Measurements from ENCODE around the gene DNAH17.
"Not testable (repeated sequence)": the region's sequence is repeated elsewhere in the genome, so short reads cannot be mapped to it uniquely, and the experiment has no call there.

The DNAH17 gene

DNA sequence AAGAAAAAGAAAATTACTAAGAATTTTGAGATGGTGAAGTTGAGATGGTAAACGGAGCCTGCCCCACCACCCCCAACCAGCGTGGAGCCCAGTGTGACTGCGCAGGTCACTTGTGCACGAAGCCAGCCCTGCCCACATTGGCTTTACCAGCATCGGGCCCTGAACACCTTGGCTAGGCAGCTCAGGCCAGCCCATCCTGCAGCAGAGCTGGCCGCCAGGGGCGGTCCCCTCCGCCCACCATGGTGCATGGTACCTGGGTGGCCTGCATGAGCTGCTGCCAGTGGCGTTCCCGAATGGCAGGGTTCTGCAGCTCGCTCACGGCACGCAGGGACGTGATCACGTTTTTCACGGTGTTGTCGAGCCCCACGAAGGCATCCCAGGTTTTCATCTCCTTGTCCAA is 62.7 kb downstream of the DNAH17 start:
- no peak for DNase-seq

DNA sequence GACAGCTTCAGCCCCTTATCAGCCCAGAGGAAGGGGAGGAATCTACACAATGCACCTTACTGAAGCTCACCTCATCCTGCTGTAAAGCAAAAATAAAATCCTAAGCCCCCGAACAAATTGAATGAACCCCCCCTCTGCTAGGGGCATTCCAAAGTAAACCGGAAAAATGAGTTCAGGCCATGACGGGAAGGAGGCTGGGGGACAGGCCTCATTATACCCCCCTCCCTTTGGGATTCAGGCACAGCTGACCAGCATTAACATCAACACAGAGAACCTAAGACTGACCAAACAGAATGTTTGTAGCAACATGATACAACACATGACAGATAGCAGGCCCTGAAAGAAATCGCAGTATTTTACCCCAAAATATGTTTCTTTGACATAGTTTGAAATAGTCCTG is 64.2 kb downstream of the DNAH17 start:
- DNase-seq: no peak

DNA sequence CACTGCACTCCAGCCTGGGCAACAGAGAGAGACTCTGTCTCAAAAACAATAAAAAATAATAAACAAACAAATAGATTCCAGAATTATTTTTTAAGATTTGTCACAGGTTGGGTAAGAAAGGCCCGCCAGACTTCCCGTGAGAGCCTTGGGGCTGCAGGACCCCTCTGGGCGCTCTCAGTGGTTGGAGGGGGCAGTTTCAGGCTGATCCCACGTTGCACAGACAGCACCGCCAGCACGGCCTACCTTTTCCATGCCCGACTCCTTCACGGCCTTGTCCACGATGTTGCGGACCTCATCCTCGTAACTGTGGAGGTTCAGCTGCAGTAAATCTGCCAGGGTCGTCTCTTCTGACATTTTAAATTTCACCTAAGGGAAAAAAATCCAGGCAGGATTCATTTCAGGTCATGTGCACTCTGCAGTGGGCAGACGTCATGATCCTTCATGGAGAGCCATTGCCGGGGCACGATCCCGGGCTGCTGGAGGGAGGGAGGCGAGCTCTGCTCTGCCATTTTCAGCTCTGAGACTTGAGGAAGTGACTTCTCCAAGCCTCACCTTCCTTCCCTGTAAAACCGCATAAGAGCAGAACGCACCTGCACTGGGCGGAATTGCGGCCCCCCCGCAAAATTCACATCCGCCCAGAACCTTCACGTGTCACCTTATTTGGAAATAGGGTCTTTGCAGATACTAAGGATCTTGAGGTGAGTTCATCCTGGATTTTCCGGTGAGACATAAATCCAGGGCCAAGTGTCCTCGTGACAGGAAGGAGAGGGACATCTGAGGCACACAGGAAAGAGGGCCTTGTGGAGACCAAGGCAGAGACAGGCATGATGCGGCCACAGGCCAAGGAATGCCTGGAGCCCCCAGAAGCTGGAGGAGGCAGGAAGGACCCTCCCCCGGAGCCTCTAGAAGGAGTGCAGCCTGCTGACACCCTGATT is 66.8 kb downstream of the DNAH17 start:
- DNase-seq: no peak

DNA sequence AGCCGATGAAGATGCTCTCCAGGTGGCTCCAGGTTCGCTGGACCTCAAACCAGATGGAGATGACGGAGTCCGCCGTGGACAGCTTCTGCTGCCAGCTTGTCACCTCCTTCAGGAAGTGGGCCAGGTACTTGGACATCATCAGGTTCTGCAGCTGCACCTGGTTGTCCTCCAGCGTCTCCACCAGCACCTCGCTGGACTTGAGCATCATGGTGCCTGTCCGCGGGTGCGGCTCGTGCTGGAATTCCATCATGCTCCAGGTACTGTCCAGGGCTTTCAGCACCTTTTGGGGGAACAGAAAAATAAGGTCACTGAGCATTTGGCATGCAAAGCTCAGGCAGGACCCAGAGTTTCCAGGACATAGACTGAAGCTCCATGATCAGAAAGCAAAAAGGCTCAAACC is 69.7 kb downstream of the DNAH17 start:
- DNase-seq: no peak

DNA sequence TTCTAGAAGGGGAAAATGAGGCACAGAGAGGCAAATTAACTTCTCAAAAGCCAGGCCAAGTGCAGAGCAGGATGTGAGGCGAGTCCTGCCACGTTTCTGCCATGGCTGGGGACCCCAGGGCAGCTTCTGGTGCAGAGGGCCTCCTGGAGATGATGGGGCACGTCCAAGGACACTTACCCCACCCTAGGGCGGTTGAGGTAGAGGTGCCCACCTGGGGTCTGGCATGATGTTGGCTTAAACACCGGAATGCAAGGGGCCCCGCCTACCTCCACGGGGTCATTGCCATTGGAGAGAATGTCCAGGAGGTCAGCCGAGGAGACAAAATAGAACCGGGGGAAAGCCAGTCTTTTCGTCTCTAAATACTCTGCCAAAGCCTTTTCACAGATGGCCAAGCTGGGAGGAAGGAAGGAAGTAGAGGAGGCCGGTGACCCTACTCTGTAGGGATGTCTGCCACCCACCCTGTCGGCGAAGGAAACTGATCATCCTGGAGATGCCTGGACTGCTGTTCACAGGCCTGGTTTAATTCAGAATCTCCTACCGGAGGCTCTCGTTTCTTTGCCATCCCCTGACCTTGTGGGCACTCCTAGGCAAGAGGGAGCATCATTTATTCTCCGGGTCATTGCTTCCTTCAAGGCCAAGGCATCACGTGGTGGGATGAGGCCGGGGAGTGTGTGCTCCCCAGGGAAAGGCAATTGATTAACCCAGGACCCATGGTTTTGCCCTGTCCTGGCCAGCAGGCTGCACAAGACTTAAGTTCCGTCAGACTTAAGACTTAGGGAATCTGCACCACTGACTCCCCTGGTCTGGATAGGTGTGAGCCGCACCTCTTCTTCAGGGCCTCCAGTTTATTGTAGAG is 70.5 kb downstream of the DNAH17 start:
- DNase-seq: no peak

DNA sequence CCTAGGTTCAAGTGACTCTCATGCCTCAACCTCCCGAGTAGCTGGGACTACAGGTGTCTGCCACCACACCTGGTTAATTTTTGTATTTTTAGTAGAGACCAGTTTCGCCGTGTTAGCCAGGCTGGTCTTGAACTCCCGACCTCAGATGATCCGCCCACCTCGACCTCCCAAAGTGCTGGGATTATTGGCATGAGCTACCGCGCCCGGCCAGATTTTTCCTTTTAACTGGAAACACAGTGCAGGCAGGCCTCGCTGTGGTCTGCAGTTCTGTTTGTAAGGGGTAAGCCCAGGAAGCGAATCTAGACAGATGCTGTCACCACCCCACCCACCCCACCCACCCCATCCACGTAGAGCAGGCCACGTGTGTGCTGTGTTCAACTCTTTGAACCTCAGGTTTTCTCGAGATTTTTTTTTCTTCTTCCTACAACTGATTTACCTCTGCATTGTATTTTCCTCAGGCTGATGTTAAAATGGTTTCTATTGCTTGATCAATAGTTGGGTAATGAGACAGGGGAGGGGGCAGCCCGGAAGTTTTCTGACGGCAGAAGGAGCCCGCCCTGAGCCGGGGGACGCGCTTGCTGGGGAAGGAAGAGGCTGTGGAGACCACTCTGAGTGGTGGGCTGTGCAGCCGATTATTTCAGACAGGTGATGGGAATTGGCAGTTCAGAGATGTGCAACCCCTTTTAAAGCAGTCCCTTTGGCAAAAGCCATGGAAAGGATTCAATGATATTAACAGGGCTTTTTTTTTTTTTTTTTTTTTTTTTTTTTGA is 72.9 kb downstream of the DNAH17 start:
- DNase-seq: no peak

DNA sequence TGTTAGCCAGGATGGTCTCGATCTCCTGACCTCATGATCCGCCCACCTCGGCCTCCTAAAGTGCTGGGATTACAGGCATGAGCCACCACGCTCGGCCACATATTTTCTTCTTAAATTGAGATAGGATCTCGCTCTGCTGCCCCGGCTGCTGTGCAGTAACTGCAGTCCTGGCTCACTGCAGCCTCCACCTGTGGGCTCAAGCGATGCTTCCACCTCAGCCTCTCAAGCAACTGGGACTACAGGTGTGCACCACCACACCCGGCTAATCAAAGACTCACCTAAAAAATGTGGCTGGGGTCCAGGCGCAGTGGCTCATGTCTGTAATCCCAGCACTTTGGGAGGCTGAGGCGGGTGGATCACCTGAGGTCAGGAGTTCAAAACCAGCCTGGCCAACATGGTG is 73.8 kb downstream of the DNAH17 start:
- DNase-seq: not testable (repeated sequence)

DNA sequence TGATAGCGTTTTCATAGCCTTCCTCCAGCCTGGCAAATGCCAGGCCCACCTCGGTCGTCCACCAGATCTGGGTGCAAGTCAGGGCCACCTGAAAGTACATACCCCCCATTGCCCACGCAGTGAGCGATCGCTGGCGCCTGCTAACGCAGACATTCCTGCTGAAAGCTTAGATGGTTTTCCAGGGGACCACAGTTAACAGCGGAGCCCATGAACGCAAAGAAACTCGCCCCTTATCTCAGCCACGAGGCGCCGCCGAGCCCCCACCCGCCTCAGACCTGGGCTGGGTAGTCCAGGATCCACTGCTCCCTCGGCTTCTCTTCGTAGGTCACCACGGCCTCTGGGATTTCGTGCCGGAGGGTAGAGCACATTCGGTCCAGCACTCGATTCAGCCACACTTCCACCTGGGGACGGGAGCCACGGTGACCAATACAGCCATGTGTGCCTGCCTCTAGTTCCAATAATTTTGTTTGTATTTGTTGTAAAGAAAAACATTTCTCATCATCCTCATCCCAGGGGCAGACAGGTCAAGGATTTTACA is 74.5 kb downstream of the DNAH17 start:
- DNase-seq: no peak

DNA sequence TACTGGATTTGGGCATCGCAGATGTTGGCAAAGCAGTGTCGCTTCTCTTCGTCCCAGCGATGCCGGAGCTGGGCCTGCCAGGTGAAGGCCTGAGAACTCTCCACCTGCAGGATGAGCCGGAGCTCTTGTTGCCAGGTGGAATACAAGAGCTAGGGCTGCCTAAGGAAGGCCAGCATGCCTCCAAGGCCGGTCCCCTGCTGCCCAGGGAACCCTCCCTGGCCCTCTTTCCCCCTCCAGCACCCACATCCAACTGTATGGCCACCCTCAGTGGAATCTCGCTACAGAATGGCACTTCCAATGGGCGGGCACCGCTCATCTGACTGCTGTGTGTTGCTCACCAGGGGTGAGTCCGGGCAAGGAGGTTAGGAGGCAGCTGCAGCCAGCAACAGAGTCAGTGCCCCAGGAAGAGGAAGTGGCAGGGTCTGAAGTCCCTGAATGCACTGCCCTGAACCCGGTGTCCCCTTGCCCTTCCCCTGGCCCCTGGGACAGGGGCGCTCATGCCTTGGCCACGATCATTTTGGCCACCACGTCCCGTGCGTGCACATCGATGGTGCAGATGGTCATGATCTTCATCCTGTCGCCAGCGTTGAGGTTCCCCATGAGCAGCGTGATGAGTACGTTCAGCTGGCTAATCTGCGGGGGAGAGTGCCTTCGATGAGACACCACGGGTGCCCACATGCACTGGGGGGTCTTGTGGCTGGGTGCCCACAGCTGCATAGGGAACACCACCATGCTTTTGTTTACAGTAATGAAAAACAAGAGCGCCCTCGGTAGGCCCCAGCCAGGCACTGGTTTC is 75.8 kb downstream of the DNAH17 start:
- no peak for DNase-seq

DNA sequence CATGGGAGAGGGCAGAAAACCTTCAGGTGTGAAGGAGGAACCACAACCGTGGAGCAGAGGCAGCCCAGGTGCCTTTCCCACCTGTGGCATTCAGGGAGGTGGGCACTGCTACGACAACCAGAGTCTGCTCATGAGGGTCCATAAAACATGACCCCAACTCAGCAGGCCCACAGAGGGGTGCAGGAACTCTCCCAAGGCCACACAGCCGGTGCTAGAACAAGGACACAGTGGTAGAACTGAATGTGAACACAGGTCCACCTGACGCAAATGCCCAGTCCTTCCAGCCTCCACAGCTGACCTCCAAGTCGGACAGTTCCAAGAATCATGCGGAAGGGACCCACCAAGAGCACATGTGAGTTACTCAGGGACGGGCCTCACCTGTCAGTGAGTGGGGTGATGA is 76.4 kb downstream of the DNAH17 start:
- DNase-seq: no peak

DNA sequence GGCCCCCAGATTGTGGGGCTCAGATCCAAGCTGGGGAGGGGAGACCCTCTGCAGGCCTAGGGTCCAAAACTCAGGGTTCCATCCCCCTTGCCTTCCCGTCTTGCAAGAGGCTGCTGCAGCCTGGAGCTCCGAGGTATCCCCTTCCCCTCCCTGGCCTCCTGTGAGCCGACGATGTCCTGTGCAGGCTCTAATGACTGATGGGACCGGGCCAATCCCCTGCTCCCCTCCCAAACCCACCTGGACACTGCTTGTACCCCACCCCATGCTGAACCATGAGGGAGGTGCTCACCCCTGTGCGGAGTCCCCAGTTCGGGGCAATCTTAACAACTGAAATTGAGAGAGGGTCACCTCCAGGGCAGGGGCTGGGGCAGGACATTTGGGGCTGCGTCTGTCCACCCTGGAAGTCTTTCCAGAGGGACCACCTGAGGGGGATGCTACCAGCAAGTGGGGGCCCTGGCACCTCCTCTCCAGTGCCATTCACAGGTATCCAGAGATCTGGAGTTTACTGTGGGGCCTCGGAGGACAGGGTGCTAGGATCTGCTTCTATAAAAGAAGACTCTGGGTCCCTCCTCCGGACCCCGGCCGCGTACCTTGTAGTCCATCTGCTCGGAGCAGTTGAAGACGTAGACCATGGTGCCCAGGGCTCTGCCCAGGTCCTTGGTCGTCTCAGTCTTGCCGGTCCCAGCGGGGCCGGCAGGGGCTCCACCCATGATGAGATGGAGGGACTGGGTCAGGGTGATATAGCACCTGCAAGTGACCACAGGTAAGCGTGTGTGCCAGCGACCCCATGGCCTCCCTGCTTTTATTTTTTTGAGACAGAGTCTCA is 77.3 kb downstream of the DNAH17 start:
- DNase-seq: no peak

DNA sequence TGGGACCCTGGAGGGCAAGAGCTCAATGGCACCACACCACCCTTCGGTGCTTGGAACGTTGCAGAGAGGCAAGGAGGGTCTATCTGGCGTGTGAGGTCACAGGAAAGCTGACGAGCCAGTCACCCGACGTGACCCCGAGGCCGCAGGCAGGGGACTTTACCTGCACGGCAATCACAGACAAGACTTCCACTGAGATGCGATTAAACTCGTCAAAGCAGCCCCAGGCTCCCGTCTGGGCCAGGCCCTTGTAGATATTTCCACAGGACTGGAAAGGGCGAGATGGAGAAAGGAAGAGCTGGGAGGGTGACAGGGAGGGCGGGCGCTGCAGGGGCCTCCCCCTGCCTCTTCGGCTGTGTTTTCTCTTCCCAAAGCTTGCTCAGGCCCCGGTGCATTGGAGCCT is 78.3 kb downstream of the DNAH17 start:
- no peak for DNase-seq

DNA sequence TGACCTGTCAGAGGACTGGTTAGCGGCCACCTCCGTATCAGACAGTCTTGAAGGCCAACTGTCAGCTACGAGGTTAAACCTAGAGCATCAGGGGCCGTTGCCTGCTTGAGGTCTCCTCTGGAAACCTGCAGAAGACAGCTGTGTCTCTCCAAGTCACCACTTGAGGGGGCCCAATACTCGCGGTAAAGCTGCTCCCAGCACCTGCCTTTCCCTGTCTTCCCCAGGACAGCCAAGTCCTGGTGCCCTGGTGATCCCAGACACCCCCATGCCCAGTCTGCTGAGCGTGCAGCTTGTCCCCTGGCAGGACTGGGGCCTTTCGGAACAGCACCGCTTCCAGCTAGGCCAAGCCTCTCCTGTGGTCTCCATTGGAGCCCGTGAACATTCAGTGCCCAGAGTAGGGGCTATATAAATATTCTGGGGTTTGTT is 80.1 kb downstream of the DNAH17 start:
- peak; percentile 68 for DNase-seq

DNA sequence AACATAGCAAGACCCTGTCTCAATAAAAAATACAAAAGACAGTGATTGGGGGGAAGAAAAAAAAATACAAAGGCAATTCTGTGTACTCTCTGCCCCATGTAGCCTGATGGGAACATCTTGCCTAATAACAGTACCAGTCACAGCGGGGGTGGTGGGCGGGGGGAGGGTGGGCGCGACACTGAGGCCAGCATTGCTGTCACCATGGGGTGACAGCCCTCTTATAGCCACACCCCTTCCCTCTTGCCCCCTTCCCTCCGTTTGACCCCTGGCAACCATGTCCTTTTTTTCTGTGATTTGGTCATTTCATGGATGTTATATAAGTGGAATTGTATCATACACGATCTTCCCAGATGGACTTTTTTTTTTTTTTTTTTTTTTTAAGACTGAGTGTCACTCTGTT is 80.9 kb downstream of the DNAH17 start:
- DNase-seq: no peak

DNA sequence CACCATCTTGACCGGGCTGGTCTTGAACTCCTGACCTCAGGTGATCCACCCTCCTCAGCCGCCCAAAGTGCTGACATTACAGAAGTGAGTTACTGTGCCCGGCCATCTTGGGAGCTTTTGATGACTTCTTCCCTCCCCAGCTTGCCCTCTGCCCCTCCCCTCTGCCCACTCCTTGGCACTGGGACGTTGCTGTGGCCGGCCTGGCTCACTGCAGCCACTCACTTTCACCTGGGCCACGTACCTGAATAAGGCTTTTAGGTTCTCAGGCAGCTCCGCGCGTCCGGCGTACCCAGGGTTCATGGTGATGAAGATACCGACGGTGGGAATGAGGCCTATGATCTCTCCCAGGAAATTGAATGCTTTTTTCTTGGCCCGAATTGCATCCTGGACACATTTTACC is 81.6 kb downstream of the DNAH17 start:
- DNase-seq: no peak

DNA sequence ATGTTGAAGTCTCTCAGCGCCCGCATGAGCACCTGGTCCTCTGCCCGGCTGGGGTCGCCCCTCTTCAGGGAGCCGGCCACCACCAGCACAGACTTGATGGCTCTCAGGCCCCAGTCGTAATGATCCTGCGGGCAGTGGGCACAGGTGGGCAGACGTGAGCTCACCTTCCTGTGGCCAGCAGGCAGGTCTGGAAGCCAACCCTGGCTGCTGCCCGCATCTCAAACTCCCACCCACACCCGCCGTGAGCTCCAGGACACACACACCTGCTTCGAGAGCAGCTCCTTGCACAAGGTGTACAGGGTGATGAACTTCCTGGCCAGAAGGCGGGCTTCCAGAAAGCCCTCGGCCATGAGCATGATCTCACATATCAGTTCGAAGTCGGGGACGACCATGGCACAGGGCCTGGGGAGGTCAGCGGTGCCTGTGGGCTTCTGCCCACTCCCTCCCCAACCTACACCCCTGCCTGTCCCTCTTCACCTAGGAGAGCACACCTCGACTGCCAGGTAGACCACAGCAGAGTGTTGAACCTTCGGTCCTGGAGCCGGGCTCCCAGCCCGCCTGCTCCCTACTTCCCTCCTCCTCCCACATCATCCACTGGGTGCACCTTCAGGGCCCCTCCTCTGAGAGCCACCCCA is 82.4 kb downstream of the DNAH17 start:
- DNase-seq: no peak

DNA sequence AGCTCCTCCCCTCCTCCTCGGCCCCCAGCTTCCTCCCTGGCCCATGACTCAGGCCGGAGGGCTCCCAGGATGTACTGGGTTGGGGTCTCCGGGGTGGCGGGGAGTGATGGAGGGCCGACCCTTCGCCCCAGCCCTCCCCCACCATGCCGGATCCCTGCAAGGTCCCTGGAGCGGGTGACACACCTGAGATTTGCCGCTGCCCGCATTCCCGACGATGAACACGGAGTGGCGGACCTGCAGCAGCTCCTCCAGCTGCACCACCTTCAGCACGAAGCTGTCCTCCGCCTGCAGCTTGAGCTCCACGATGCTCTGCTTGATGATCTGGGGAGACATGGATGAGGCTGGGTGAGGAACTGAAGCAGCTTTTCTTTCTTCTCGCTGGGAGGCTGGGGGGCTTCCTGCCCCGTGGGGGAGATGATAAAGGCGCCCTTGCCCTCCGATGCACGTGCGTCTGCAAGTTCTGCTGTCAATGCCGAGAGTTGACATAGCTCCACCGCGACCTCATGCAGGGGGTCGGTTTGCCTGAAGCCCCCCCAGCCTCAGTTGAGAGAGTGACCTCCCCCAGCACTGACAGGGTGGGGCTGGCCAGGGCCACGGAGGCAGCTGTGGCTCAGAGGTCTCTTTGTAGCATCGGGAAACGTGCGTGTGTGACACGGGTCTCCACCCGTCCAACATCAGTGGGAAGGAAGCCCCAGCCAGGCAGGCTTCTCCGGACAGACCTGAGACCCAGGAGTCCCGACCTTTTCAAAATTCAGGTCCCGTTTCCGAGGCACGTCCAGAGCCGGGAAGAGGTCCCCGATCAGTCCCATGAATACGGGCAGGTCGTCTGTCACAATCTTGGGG is 83.1 kb downstream of the DNAH17 start:
- no peak for DNase-seq

DNA sequence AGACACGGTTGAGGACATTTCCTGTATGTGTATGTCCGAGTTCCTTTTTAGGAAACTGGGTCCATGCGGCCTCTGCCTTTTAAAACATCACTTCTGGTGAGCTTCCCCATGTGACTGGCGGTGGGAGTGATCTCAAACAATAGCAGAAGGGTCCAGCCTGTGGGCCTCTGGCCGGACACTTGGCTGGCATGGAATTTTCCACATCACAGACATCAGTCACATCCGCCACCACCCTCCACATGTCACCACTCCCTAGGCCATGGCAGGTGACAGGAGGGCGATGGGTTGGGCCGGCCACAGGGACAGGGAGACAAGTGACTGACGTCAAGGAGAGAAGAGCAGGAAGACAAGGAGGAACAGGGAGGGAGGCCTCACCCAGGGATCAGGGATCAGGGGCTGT is 83.7 kb downstream of the DNAH17 start:
- DNase-seq: no peak

DNA sequence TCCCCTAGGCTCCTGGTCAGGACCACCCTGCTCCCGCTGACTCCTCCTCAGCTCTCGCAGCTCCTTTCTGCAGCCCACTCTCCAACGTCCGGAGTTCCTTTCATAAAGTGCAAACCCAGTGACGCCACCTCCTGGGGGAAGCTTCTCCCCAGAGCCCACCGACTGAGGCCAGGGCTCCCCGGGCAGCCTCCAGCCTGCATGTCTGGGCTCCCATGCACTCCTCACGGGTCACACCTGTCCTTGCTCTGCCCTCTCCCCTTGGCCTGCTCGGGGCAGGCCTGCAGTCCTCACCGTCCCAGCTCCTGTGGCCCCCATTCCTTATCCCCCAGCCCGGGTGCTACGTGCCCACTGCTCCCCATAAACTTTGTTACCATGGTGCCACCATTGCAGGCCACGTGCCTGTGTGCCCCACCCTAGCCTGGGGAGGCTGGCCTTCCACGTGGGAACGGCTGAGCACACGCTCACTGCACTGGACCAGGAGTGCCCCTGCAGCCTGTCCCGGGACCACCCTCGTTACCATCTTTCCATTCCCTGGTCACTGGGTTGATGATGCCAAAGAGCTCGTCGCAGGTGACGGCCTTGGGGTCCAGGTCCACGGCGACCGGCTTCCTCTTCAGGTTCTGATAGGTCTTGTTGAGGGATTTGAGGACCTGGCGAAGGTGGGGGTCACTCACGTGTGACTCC is 84.9 kb downstream of the DNAH17 start:
- no peak for DNase-seq

Measured in CD4-positive, alpha-beta T cell treated with Interleukin-17A for 4 hours (primary cell).